ENCODE measurements around the gene GPC6. TPM values are rescaled to one million over a fixed set of nuclear protein-coding genes. Genes with fewer than 3 reads are reported as not detected.
"Not testable (repeated sequence)": the region's sequence is repeated elsewhere in the genome, so short reads cannot be mapped to it uniquely, and the experiment has no call there.

GPC6 gene
- total RNA-seq (2014; rRNA removed; shearing (Covaris generic)), result 0.88 and 1.6 TPM in 2 replicates

- H3K27ac ChIP-seq, result peak within 1 kb of the TSS; percentile 50; the same call in 1 of the 2 replicates
- DNase-seq (ENCODE audit: low read depth in 1 of 2, low spot score in 2 of 2), result peak; percentile 78 to 93
- no peaks in the 10 kb centered on the region for H3K9me3 ChIP-seq (replicated peaks)
- H3K36me3 ChIP-seq, result no peaks in the 10 kb centered on the region
- peak within 1 kb of the TSS; percentile 49 for H3K4me3 ChIP-seq
- peaks cover 54% of the 10 kb centered on the region for H3K27me3 ChIP-seq (replicated peaks)
- H3K4me1 ChIP-seq (replicated peaks), result peaks cover 42% of the 10 kb centered on the region
These were observed at the start of gene GPC6 for GRCh38 chr13:93226623-93227279. Gene GPC6 (plus strand): TSS chr13:93226807.

GRCh38 chr13:93180356-93180969 is 46.1 kb upstream of the GPC6 start:
- no peaks in the 10 kb centered on the region for H3K9me3 ChIP-seq (replicated peaks)
- no peak overlapping the region for H3K4me3 ChIP-seq
- H3K4me1 ChIP-seq (replicated peaks), result peaks cover 10% of the 10 kb centered on the region
- no peaks in the 10 kb centered on the region for H3K27me3 ChIP-seq (replicated peaks)
- H3K36me3 ChIP-seq, result no peaks in the 10 kb centered on the region
- H3K27ac ChIP-seq, result peak overlapping the region; percentile 58
- DNase-seq (ENCODE audit: low read depth in 1 of 2, low spot score in 2 of 2), result peak in 1 of 2 experiments; percentile 81

- no peaks in the 10 kb centered on the region for H3K9me3 ChIP-seq (replicated peaks)
- no peak overlapping the region for H3K4me3 ChIP-seq
- H3K27me3 ChIP-seq (replicated peaks), result no peaks in the 10 kb centered on the region
- DNase-seq (ENCODE audit: low read depth in 1 of 2, low spot score in 2 of 2), result no peak
- H3K36me3 ChIP-seq, result no peaks in the 10 kb centered on the region
- no peak overlapping the region for H3K27ac ChIP-seq
- peaks cover 10% of the 10 kb centered on the region for H3K4me1 ChIP-seq (replicated peaks)
These were observed 44.2 kb upstream of the GPC6 start for GRCh38 chr13:93182406-93182805.

GRCh38 chr13:93183302-93183701 is 43.3 kb upstream of the GPC6 start:
- DNase-seq (ENCODE audit: low read depth in 1 of 2, low spot score in 2 of 2), result no peak
- no peaks in the 10 kb centered on the region for H3K27me3 ChIP-seq (replicated peaks)
- no peaks in the 10 kb centered on the region for H3K36me3 ChIP-seq
- H3K27ac ChIP-seq, result no peak overlapping the region
- peaks cover 10% of the 10 kb centered on the region for H3K4me1 ChIP-seq (replicated peaks)
- H3K9me3 ChIP-seq (replicated peaks), result no peaks in the 10 kb centered on the region
- H3K4me3 ChIP-seq, result no peak overlapping the region

- H3K4me3 ChIP-seq, result no peak overlapping the region
- no peaks in the 10 kb centered on the region; the same call in 1 of the 2 replicates for H3K27me3 ChIP-seq (replicated peaks)
- no peak for DNase-seq (ENCODE audit: low read depth in 1 of 2, low spot score in 2 of 2)
- H3K36me3 ChIP-seq, result no peaks in the 10 kb centered on the region
- no peak overlapping the region for H3K27ac ChIP-seq
- peaks cover 24% of the 10 kb centered on the region for H3K9me3 ChIP-seq (replicated peaks)
- H3K4me1 ChIP-seq (replicated peaks), result no peaks in the 10 kb centered on the region
These were observed 36.6 kb upstream of the GPC6 start for GRCh38 chr13:93190006-93190405.

GRCh38 chr13:93193682-93194081 is 32.9 kb upstream of the GPC6 start:
- H3K27ac ChIP-seq, result no peak overlapping the region
- H3K9me3 ChIP-seq (replicated peaks), result peaks cover 25% of the 10 kb centered on the region

GRCh38 chr13:93199856-93200255 is 26.8 kb upstream of the GPC6 start:
- Histone ChIP-seq H3K36me3 (no peaks in the 10 kb centered on the region), H3K4me3 (no peak overlapping the region), H3K4me1 (replicated peaks) (no peaks in the 10 kb centered on the region), H3K27ac (no peak overlapping the region), H3K27me3 (replicated peaks) (no peaks in the 10 kb centered on the region), H3K9me3 (replicated peaks) (peaks cover 3% of the 10 kb centered on the region; the same call in 1 of the 2 replicates)
- peak in 1 of 2 experiments; percentile 60 for DNase-seq (ENCODE audit: low read depth in 1 of 2, low spot score in 2 of 2)

More at GRCh38 chr13:93193682-93194081, 32.9 kb upstream of the GPC6 start:
- no peaks in the 10 kb centered on the region for H3K4me1 ChIP-seq (replicated peaks)
- DNase-seq (ENCODE audit: low read depth in 1 of 2, low spot score in 2 of 2), result no peak
- H3K27me3 ChIP-seq (replicated peaks), result no peaks in the 10 kb centered on the region; the same call in 1 of the 2 replicates
- no peak overlapping the region for H3K4me3 ChIP-seq
- H3K36me3 ChIP-seq, result no peaks in the 10 kb centered on the region

GRCh38 chr13:93200626-93201025 is 26.0 kb upstream of the GPC6 start:
- no peaks in the 10 kb centered on the region for H3K4me1 ChIP-seq (replicated peaks)
- no peaks in the 10 kb centered on the region for H3K36me3 ChIP-seq
- no peaks in the 10 kb centered on the region; the same call in 1 of the 2 replicates for H3K9me3 ChIP-seq (replicated peaks)
- H3K27me3 ChIP-seq (replicated peaks), result no peaks in the 10 kb centered on the region
- DNase-seq (ENCODE audit: low read depth in 1 of 2, low spot score in 2 of 2), result no peak
- H3K27ac ChIP-seq, result no peak overlapping the region
- H3K4me3 ChIP-seq, result no peak overlapping the region

- no peaks in the 10 kb centered on the region for H3K36me3 ChIP-seq
- no peaks in the 10 kb centered on the region for H3K4me1 ChIP-seq (replicated peaks)
- DNase-seq (ENCODE audit: low read depth in 1 of 2, low spot score in 2 of 2), result no peak
- H3K27me3 ChIP-seq (replicated peaks), result no peaks in the 10 kb centered on the region; the same call in 1 of the 2 replicates
- H3K9me3 ChIP-seq (replicated peaks), result no peaks in the 10 kb centered on the region
- H3K4me3 ChIP-seq, result no peak overlapping the region
- no peak overlapping the region for H3K27ac ChIP-seq
These were observed 24.5 kb upstream of the GPC6 start for GRCh38 chr13:93201992-93202558.

GRCh38 chr13:93206778-93207392 is 19.7 kb upstream of the GPC6 start:
- not testable (repeated sequence) for H3K4me1 ChIP-seq (replicated peaks); H3K27me3 ChIP-seq (replicated peaks); H3K4me3 ChIP-seq; H3K36me3 ChIP-seq; DNase-seq (ENCODE audit: low read depth in 1 of 2, low spot score in 2 of 2); H3K9me3 ChIP-seq (replicated peaks); H3K27ac ChIP-seq

GRCh38 chr13:93216122-93216521 is 10.5 kb upstream of the GPC6 start:
- H3K27ac ChIP-seq, result no peak overlapping the region
- no peaks in the 10 kb centered on the region; the same call in 1 of the 2 replicates for H3K27me3 ChIP-seq (replicated peaks)
- H3K4me3 ChIP-seq, result no peak overlapping the region
- H3K4me1 ChIP-seq (replicated peaks), result no peaks in the 10 kb centered on the region
- DNase-seq (ENCODE audit: low read depth in 1 of 2, low spot score in 2 of 2), result no peak
- no peaks in the 10 kb centered on the region for H3K36me3 ChIP-seq
- 0 out of 2 replicates have a peak, but pooled peaks cover 2% of the 10 kb centered on the region for H3K9me3 ChIP-seq (replicated peaks)

GRCh38 chr13:93217721-93218261 is 8.8 kb upstream of the GPC6 start:
- no peak overlapping the region for H3K27ac ChIP-seq
- no peaks in the 10 kb centered on the region for H3K27me3 ChIP-seq (replicated peaks)
- no peak for DNase-seq (ENCODE audit: low read depth in 1 of 2, low spot score in 2 of 2)
- no peaks in the 10 kb centered on the region for H3K9me3 ChIP-seq (replicated peaks)
- no peak overlapping the region for H3K4me3 ChIP-seq
- H3K36me3 ChIP-seq, result no peaks in the 10 kb centered on the region
- no peaks in the 10 kb centered on the region for H3K4me1 ChIP-seq (replicated peaks)

- no peak overlapping the region for H3K27ac ChIP-seq
- H3K4me3 ChIP-seq, result no peak overlapping the region
- H3K36me3 ChIP-seq, result no peaks in the 10 kb centered on the region
- H3K27me3 ChIP-seq (replicated peaks), result no peaks in the 10 kb centered on the region
- DNase-seq (ENCODE audit: low read depth in 1 of 2, low spot score in 2 of 2), result no peak
- H3K4me1 ChIP-seq (replicated peaks), result no peaks in the 10 kb centered on the region
- no peaks in the 10 kb centered on the region for H3K9me3 ChIP-seq (replicated peaks)
These were observed 8.0 kb upstream of the GPC6 start for GRCh38 chr13:93218583-93218982.

Measured in SJSA1 (cell line).